ENCODE data around the gene ABI3BP. TPM values are rescaled to one million over a fixed set of nuclear protein-coding genes. Genes with fewer than 3 reads are reported as not detected.

Gene ABI3BP
- total RNA-seq, 1 experiment from 2014 or later: 0.15 TPM

GRCh38 chr3:100869787-100870186 is 123.4 kb downstream of the ABI3BP start:
- Histone ChIP-seq H3K9me3 (ENCODE audit: control insufficient read depth in 1 of 2, insufficient read depth in 1 of 2, low read depth in 1 of 2, low read length in 2 of 2) (no peaks in the 10 kb centered on the region), H3K36me3 (ENCODE audit: control insufficient read depth in 1 of 2, insufficient read depth in 2 of 2, low read length in 2 of 2) (no peaks in the 10 kb centered on the region), H3K27me3 (ENCODE audit: insufficient read depth, low read length) (no peaks in the 10 kb centered on the region), H3K9ac (ENCODE audit: low read length) (no peak overlapping the region), H3K4me2 (ENCODE audit: low read length) (no peak overlapping the region), H2AFZ (ENCODE audit: low read depth, low read length, poor library complexity, severe bottlenecking) (no peak overlapping the region), H3K4me1 (ENCODE audit: control insufficient read depth in 1 of 2, insufficient read depth in 2 of 2, low read length in 2 of 2) (no peaks in the 10 kb centered on the region), H3K79me2 (ENCODE audit: insufficient read depth, low read length) (no peaks in the 10 kb centered on the region), H3K27ac (ENCODE audit: low read depth, low read length) (no peak overlapping the region), H4K20me1 (ENCODE audit: insufficient read depth) (no peaks in the 10 kb centered on the region), H3K4me3 (replicated peaks in 1 of 2; ENCODE audit: low read depth in 1 of 2, low read length in 2 of 2) (no peak overlapping the region), H3K9me2 (ENCODE audit: insufficient read depth) (no peaks in the 10 kb centered on the region)
- ChIA-PET POLR2A (no interaction called here), RAD21 (ENCODE audit: low non-redundant PET in 1 of 2, low total read pairs in 2 of 2, uncharacterized antibody in 2 of 2, unreplicated experiment in 2 of 2) (no interaction called here), CTCF (no interaction called here)
- no peak for TF ChIP-seq ZBTB33 (IDR thresholded peaks at IDR 0.05; ENCODE audit: extremely low read depth, insufficient replicate concordance, low read length)
- TF ChIP-seq JUND (IDR thresholded peaks at IDR 0.05): no peak
- no peak for TF ChIP-seq REST (IDR thresholded peaks at IDR 0.05; ENCODE audit: low read depth)
- no peak for TF ChIP-seq ELF1 (IDR thresholded peaks at IDR 0.05; ENCODE audit: borderline replicate concordance, low read depth)
- TF ChIP-seq RAD21 (IDR thresholded peaks at IDR 0.05; ENCODE audit: low read depth): no peak
- TF ChIP-seq EZH2 (IDR thresholded peaks at IDR 0.05): no peak
- TF ChIP-seq ZFX (IDR thresholded peaks at IDR 0.05): no peak
- TF ChIP-seq SP1 (IDR thresholded peaks at IDR 0.05; ENCODE audit: low read depth): no peak
- no peak for TF ChIP-seq CTCF (IDR thresholded peaks at IDR 0.05 in 2 of 3, conservative IDR thresholded peaks at IDR 0.05 in 1 of 3; ENCODE audit: borderline replicate concordance in 1 of 3, insufficient read depth in 1 of 3, low read depth in 2 of 3, low read length in 2 of 3)
- no peak for TF ChIP-seq ZNF274 (IDR thresholded peaks at IDR 0.05; ENCODE audit: low read depth, low read length)
- no peak for TF ChIP-seq POLR2AphosphoS5 (IDR thresholded peaks at IDR 0.05; ENCODE audit: low read depth, low read length)
- TF ChIP-seq YY1 (IDR thresholded peaks at IDR 0.05; ENCODE audit: extremely low read depth, insufficient replicate concordance, low read depth, low read length): no peak
- no peak for TF ChIP-seq EGR1 (IDR thresholded peaks at IDR 0.05; ENCODE audit: low read depth)
- TF ChIP-seq FOSL1 (IDR thresholded peaks at IDR 0.05; ENCODE audit: low read depth): no peak
- TF ChIP-seq SRF (IDR thresholded peaks at IDR 0.05; ENCODE audit: low read depth): no peak
- no peak for TF ChIP-seq EZH2phosphoT487 (IDR thresholded peaks at IDR 0.05; ENCODE audit: borderline replicate concordance)
- TF ChIP-seq MAX (IDR thresholded peaks at IDR 0.05): no peak
- no peak for TF ChIP-seq ATF3 (IDR thresholded peaks at IDR 0.05)
- no peak for ATAC-seq
- no TSS peak for BruUV-seq (replicated peaks)
- no peak for DNase-seq (ENCODE audit: low read depth, low spot score)
- intact Hi-C loops (cut with micrococcal nuclease): loop anchor here (5.0 kb wide), 1 partner anchor 203 kb away; no protein-coding TSS in a partner anchor
